ENCODE data around the gene MYO3B.

GRCh38 chr2:170368370-170368769, 190.4 kb downstream of the MYO3B start:
- TF ChIP-seq, protein P1, sequence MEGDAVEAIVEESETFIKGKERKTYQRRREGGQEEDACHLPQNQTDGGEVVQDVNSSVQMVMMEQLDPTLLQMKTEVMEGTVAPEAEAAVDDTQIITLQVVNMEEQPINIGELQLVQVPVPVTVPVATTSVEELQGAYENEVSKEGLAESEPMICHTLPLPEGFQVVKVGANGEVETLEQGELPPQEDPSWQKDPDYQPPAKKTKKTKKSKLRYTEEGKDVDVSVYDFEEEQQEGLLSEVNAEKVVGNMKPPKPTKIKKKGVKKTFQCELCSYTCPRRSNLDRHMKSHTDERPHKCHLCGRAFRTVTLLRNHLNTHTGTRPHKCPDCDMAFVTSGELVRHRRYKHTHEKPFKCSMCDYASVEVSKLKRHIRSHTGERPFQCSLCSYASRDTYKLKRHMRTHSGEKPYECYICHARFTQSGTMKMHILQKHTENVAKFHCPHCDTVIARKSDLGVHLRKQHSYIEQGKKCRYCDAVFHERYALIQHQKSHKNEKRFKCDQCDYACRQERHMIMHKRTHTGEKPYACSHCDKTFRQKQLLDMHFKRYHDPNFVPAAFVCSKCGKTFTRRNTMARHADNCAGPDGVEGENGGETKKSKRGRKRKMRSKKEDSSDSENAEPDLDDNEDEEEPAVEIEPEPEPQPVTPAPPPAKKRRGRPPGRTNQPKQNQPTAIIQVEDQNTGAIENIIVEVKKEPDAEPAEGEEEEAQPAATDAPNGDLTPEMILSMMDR (IDR thresholded peaks at IDR 0.05; ENCODE audit: control extremely low read depth in 1 of 3, insufficient read depth in 1 of 3, low read depth in 1 of 3, low read length in 3 of 3): no peak
- no peak for TF ChIP-seq SP1 (IDR thresholded peaks at IDR 0.05; ENCODE audit: low read depth, low read length)
- TF ChIP-seq PHF8 (conservative IDR thresholded peaks at IDR 0.05; ENCODE audit: low read depth, low read length): no peak
- no peak for TF ChIP-seq TAF1 (IDR thresholded peaks at IDR 0.05; ENCODE audit: low read depth, low read length)
- TF ChIP-seq POLR2A (IDR thresholded peaks at IDR 0.05; ENCODE audit: control extremely low read depth in 1 of 2, low read depth in 2 of 2, low read length in 2 of 2): no peak
- TF ChIP-seq POU5F1 (IDR thresholded peaks at IDR 0.05; ENCODE audit: low read depth, low read length): no peak
- TF ChIP-seq SRF (IDR thresholded peaks at IDR 0.05; ENCODE audit: low read depth, low read length): no peak
